Activated CD4-positive, CD25-positive, alpha-beta regulatory T cell treated with anti-CD3 and anti-CD28 coated beads, Interleukin-2, amount 50 U/mL, for 72 hours (primary cell): ENCODE results near the gene NINL.
"Not testable (repeated sequence)": the region's sequence is repeated elsewhere in the genome, so short reads cannot be mapped to it uniquely, and the experiment has no call there.

Source experiments
- DNase-seq: peaks from one replicate; pipeline ENCODE4 v3.0.0; 2021

The NINL gene

DNA sequence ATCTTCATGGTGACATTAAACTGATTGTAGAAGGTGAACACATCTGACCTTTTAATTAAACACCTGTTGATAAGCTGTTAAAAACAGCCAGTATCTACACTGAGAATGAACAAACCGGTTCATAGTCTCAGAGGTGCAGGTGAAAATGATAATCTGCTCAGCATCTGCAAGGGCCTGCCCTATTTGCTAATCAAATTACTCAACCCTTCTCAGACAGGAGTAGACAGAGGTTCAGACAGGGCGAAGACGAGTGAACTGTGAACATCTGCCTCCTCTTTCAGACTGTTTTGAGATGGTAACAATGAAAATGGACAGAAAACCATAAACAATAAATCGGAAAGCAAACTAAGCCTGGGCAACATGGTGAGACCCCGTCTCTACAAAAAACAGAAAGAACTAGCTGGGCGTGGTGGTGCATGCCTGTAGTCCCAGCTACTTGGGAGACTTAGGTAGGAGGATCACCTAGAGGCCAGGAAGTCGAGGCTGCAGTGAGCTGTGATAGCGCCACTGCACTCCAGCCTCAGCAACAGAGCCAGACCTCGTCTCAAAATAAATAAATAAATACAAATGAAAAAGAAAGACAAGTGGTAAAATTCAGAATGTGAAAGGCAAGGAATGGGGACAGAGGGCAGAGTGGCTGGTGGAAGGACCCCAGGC lies 55.9 kb downstream of the NINL start:
- no peak for DNase-seq

DNA sequence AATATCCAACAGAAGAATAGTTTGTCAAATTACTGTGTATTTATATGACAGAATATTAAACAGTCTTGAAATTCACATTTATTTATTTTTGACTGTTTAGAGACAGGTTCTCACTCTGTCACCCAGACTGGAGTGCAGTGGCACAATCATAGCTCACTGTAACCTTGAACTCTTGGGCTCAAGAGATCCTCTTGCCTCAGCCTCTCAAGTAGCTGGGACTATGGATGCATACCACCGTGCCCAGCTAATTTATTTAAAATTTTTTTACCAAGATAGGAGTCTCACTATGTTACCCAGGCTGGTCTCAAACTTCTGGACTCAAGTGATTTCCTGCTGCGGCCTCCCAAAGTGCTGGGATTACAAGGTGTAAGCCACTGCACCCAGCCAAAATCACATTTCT lies 57.4 kb downstream of the NINL start:
- DNase-seq: no peak

DNA sequence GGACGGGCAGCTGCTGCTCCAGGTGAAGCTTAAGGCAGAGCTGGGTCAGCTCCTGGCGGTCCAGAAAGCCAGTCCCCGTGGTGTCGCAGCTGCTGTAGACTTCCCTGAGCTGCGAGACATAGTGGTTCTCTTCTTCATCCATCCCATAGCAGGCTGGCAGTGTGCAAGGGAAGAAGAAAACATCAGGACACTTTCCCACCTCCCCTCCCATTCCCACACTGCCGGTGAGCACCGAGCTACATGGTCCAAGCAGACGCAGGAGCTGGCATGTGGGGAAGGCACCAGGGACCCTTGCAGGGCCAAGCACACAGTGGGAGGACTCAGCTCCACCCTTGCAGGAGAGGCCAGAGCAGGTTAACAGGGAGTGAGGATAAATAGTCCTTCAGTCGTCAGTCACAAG lies 58.9 kb downstream of the NINL start:
- DNase-seq: no peak

DNA sequence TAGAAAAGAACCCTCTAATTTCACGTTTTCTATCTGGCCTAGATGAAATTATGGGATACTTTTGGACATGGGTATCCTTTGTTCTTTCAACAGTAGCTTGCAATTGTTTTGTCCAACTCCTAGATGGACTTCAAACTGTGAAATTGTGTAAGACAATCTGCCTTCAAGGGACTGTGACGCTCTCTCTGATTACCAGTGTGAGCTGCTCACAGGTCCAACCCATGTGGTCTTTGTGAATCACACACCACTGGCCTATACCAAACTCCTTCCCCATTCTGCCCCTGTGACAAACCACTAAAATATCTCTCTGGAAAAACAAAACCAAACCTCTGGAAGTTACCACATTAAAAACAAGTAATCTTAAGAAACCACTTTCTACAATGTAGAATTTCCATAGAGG lies 59.5 kb downstream of the NINL start:
- DNase-seq: no peak

DNA sequence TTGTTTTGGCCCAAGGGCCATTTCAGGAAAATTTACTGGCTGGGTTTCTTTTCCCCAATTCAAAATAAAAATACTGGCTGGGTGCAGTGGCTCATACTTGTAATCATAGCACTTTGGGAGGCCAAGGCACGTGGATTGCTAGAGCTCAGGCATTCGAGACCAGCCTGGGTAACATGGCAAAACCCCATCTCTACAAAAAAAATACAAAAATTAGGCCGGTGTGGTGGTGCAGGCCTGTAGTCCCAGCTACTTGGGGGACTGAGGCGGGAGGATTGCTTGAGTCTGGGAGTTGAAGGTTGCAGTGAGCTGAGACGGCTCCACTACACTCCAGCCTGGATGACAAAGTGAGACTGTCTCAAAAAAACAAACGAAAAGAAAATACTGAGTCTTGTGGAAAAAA lies 60.0 kb downstream of the NINL start:
- DNase-seq: no peak

DNA sequence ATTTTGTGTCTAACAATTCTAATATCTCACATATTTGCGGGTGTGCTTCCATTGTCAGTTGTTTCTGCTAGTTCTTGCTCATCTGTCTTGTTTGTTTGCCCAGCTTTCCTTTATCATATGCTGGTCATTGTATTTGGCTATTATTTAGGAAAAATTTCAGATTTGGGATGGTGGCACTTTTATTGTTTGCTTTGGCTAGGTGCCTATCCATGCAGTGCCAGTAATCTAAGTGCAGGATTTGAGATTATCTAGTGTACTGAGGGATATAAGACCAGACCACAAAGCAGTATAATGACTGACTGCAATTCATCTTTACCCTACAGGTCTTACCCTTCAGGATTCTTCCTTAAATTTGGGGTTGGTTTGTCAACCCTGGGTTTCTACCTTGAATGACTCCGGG lies 63.9 kb downstream of the NINL start:
- DNase-seq: no peak

DNA sequence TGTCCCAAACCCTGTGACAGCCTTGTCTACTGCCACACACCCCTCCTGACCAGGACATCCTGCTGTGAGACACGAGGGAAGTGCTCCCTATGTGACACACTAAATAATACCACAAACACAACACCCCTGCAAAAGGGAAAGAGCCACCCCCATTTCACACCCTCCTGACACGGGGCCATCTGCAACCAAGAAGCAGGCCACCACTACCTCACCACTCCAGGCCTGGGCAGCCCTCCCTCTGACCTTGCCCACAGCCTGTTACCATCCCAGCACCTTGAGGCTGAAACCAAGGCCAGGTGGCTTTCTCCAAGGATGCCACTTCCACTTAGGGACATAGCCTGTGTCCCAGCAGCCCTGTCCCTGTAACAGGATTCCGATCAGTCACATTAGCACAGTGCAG lies 68.2 kb downstream of the NINL start:
- DNase-seq: no peak

DNA sequence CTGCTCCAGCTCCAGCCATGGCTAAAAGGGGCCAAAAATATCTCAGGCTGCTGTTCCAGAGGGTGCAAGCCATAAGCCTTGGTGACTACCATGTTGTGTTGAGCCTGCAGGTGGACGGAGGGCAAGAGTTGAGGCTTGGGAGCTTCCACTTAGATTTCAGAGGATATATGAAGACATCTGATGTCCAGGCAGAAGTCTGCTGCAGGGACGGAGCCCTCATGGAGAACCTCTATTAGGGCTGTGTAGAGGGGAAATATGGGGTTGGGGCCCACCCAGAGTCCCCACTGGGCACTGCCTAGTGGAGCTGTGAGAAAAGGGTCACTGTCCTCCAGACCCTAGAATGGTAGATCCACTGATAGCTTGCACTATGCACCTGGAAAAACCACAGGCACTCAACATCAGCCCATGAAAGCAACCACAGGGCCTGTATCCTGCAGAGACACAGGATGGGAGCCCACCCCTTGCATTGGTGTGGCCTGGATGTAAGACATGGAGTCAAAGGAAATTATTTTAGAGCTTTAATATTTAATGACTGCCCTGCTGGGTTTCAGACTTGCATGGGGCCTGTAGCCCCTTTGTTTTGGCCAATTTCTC lies 70.5 kb downstream of the NINL start:
- DNase-seq: no peak

DNA sequence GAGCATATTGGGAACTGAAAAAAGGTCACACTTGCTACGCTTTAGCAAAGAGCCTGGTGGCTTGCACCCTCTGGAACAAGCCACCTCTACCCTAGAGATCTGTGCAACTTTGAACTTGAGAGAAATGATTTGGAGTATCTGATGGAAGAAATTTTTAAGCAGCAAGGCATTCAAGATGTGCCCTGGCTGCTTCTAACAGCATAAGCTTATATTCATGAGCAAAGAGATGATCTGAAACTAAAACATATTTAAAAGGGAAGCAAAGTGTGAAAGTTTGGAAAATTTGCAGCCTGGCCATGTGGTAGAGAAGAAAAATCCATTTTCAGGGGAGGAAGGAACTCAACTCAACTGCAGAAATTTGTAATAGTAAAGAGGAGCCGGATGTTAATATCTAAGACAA lies 71.1 kb downstream of the NINL start:
- DNase-seq: no peak

DNA sequence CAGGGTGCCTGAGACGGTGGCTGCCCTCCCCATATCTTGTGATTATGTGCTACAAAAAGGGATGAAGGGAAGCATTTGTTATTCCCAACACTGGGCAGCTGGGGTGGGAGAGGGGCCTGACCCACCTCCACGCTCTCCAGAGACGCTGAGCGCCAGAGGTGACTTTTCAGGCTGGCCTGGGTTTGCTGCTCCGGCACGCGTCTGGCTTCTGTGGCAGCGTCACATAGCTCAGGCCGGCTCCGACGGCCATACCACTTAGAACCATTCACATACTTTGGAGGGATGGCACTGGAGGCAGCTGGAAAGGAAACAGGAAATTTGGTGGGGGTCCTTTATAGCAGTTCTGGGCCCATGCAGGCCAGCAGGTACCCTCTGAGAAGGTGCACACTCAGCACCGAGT lies 72.6 kb downstream of the NINL start:
- DNase-seq: no peak

DNA sequence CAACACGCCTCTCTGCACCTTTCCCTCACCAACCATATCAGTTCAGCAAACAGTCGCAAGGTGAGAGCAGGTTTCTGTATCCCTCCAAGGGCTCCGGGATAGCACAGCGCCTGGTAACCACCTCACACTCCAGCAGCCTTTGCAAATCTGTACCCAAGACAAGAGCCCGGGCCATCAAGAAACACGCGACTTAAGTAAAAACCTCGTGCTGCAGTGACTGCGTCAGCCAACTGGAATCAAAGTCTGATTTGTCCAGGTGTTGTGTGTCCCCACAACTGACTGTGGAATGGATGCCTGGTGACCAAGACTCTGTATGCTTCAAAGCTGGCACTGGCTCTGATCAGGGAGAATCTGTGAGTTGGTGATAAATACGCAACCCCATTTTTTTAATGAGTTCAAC lies 74.1 kb downstream of the NINL start:
- DNase-seq: no peak

DNA sequence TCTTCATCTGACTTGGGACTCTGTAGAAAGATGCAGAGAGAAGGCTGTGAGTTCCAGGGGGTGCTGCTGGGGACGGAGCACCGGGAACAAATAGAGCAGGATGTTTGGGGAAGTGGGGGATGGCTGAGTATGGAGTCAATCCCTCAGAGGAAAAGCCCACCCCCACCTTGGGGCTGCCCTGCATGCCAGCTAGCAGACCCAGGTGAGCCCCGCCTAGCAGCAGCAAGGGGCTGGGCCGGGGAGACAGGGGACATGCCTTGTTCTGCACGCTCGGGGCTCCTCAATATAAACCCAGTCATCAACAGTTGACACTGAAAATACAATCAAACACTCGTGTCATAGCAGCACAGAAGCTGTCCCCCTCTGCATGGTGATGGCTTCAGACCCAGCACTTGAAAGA lies 74.6 kb downstream of the NINL start:
- DNase-seq: no peak

DNA sequence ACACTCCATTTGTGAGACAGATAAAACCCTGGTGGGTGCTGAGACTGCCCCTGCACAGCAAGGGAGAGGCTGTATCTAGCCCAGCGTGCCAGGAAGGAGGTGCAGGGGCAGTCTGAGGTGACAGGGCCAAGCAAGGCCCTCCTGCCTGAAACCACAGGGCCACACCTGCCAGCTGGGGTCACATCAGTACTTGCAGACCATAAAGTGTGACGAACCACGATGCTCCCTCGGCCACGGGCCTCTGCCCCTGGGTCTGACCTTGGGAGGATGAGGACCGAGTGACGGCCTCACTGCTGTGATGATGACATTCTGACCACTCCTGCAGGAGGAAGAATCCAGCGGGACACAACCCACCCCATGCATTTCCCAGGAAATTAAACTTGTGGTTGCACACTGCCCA lies 75.1 kb downstream of the NINL start:
- DNase-seq: no peak

DNA sequence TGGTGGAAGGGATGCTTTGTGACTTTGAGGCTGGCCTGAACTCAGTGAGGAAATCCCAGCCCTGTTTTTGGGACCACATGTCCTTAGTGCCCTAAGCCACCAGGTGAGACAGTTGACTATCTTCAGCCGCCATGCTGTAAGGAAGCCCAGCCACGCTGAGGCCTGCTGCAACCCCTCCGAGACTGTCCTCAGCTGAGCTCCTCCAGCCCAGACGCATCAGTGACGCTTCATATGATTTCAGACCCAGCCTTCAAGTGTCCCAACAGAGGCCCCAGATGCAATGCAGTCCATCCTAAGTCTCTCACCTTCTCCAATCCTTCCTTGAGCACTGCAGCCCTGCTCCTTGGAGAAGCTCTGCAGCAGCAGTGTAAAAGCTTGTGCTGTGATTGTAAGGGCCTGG lies 76.2 kb downstream of the NINL start:
- no peak for DNase-seq

DNA sequence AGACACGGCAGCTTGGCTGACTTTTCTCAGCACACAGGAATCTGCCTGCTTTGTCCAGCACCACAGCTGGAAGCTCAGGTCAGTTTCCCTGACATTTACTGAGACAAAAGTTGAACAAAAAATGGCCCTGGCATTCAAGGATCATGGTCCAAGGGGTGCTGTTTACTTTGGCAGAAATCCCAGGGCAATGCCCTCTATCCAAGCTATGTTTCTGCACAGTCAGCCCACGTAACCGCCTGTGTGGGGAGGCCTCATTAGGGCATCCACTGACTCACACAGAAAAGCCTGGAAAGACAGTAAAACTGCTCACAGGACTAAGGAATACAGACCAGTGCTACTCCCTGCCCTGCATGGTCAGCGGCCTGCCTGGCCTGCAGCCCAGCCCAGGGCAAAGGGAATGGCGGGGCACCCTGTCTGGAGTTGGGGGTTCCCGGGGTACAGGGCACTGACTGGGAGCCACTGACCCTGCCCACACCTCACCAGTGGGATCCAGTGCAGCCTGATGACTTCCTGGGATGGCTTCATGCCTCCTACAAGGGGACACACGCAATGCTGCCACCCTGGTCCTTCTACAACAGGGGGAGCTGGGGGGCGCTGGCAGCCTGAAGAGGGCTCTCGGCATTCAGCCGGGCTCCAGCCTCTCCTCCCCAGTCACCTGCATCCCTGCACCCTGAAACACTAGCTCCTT lies 77.1 kb downstream of the NINL start:
- DNase-seq: no peak

DNA sequence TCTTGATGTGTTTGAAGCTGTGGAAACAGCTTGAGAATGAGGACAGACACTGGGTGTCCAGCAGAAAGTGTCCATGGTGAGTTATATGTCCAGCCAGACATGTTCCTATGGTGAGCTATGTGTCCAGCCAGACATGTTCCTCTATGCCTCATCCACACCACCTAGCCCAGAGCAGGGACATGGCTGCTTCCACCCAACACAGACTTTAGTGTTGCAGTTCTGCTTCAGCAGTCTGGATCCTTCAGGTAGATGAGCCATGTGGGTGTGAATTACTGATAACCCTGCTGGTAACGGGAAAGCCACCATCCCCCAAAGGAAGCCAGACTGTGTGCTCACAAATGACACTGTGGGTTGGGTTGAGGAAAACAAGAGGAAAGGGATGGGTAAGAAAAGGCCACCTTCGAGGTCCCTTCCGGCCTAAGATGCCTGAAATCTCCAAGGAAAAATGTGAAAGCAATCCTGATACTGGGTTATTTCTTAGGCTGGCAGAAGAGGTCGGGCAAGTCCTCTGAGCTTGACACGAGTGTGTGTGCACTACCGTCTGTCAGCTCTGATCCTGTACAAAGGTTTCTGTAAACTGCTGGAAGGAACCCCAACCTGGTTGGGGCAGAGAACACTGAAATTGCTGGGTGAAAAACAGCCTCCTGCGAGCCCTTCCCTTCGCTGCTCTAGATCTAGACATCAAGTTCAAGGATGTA lies 77.8 kb downstream of the NINL start:
- DNase-seq: no peak

DNA sequence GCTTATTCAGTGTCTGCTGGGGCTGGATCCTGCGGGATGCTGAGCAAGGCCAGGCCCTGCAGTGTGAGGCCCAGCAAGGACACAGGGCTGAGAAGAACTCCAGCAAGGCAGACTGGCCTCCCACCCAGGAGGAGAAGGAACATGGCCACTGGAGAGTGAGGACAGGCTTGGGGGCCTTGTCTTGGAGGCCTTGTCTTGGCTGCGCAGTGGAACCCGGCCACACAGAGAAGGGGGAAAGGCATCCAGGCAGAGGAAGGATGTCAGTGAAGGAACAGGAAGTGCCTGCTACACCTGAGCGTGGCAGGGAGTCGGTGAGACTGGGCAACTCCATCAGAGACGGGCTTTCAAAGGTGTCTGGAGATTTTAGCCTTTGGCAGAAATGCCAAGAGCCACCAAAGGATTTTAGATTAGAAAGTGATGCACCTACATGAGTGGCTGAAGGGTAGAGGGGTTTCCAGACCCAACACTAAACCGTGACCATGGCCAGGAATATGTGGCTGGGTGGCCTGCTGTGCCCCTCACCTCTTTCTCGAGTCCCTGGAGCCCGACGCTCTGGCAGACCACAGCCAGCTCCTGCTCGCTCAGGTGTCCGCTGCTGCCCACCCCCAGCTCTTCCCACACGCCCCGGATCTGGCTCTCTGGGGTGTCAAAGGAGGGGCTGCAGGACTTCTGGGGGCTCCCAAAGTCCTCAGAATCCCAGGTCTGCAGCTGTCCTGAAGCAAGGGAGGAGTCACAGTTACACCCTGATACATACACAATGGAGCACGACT lies 80.8 kb downstream of the NINL start:
- DNase-seq: no peak

DNA sequence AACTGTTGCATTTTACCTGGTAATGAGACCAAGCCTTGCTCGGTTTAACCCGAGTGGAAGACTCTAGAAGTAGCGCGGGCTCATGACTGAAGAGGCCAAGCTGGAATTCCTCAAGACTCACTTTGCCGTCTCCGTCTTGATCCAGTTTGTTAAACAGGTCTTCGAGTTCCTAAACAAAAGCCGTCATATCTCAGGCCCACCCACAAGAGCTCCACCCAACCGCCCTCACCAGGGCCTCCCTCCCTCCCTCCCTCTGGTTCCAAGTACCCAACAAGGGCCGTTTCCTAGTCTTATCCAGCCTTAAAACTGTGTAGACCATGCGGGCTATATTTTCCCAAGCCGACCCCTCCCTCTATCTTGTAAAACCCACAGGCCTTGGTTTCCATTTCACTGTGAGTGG lies 81.4 kb downstream of the NINL start:
- DNase-seq: no peak

DNA sequence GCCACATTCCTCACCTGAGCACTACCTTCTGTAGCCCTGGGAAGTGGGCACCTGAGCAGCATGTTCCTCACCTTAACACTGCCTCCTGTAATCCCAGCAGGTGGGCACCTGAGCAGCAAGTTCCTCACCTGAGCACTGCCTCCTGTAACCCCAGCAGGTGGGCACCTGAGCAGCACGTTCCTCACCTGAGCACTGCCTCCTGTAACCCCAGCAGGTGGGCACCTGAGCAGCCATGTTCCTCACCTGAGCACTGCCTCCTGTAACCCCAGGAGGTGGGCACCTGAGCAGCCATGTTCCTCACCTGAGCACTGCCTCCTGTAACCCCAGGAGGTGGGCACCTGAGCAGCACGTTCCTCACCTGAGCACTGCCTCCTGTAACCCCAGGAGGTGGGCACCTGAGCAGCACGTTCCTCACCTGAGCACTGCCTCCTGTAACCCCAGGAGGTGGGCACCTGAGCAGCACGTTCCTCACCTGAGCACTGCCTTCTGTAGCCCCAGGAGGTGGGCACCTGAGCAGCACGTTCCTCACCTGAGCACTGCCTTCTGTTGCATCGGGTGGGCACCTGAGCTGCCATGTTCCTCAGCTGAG lies 82.2 kb downstream of the NINL start:
- DNase-seq: not testable (repeated sequence)

DNA sequence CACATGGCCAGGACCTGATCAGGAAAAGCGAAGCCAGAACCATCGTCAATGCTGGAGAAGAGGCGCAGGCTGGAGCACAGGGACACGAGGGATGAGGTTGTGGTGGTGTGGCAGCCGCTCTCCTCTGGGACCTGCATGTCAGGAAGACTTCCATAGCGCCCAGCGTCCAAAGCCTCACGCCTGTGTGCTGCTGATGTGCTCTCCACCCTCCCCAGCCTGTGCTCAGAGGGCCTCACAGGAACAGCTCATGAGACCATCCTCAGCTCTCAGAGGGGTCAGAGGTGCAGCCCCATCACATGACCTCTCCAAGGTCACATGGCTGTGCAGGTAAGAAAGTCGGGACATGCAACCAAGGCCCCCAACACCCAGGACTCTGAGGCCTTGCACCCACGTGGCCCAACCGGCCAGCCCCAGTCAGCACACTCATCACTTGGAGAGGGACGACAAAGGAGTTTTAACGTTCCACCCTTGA lies 84.4 kb downstream of the NINL start:
- DNase-seq: no peak

DNA sequence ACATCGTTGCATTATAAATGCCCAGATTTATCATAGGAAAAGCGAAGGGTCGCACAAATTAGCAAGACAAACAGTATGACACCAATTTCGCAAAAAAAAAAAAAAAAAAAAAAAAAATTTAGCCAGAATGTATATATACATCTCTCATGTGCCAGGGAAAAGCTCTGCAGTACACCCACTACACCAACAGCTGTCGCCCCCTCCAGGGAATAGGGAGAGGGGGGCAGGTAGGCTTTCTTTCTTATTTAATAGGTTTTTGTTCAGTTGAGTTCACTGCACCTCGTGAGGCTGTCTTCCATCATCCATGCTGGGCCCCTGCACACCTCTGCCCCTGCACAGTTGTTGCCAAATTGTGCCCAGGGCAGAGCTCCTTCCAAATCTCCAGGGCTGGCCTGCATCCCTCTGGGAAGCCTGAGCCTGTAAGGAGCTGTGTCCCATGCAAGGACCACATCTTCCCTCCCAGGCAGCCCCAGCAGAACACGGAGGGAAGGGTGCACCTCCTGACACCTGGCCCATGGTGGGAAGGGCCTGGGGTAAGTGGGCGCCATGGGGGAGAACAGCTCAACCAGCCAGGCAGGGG lies 85.4 kb downstream of the NINL start:
- DNase-seq: no peak

DNA sequence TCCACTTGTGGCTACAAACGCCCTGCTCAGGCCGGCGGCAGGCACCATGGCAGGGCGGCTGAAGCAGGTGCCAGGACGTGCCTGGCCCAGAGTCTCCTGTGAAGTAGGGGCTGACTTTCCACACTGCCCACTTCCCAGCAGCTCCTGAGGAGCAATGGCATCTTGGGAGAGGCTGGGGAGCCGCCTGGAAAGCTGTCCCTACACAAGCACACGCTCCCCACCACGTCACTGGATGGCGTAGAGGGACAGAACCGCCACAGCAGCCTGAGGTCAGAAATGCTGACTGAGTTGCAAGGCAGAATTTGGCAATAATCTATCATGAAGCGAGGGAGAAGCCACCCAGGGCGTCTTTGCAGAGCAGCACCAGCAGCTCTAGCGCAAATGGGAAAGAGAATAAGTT lies 86.3 kb downstream of the NINL start:
- DNase-seq: no peak

DNA sequence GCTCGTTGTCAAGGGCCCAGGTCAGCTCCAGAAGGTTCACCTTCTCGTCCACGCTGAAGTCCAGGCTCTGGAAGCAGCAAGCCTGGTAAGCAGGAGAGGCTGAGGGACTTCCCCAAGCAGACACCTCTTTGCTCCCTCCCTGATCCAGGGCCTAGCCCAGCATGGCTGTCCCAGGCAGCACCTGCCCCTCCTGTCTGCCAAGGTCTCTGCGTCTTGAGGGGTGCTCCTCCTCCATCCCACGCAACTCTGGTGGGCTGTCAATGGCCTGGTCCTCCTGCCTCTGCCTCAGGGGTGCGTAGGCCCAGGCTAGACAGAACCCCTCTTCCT lies 87.1 kb downstream of the NINL start:
- DNase-seq: no peak
